Mesothelial cell of epicardium (in vitro differentiated cells): ENCODE data around the gene MMP19. TPM values are rescaled to one million over a fixed set of nuclear protein-coding genes. Genes with fewer than 3 reads are reported as not detected.

Experiments
- DNase-seq, 2 experiments: peaks; one replicate each; pipeline ENCODE4 v3.0.0; 2021; ENCODE audit warnings: low spot score in 2 of 2; ENCODE audit not compliant: unreplicated experiment in 2 of 2
- H3K27ac Mint-ChIP-seq: 2 replicates; pipeline ENCODE4 v1.8.0; 2021; ENCODE audit warnings: mixed read lengths
- H3K27me3 Mint-ChIP-seq: 2 replicates; pipeline ENCODE4 v1.8.0; 2021; ENCODE audit warnings: low read depth, mixed read lengths
- H3K36me3 Mint-ChIP-seq: 2 replicates; pipeline ENCODE4 v1.8.0; 2021; ENCODE audit warnings: mixed read lengths
- H3K4me1 Mint-ChIP-seq: 2 replicates; pipeline ENCODE4 v1.8.0; 2021; ENCODE audit warnings: mixed read lengths
- H3K4me3 Mint-ChIP-seq: 2 replicates; pipeline ENCODE4 v1.8.0; 2021; ENCODE audit warnings: mild to moderate bottlenecking, moderate library complexity, mixed read lengths
- H3K9me3 Mint-ChIP-seq: 2 replicates; pipeline ENCODE4 v1.8.0; 2021; ENCODE audit warnings: mixed read lengths
- CTCF ChIP-seq: fragments of 200-600 bp; sonication (generic); IDR thresholded peaks from one replicate; pipeline ENCODE4 v1.5.0; 2021; ENCODE audit warnings: antibody characterized with exemption; ENCODE audit not compliant: unreplicated experiment
- total RNA-seq: library from RNA; stranded (reverse); gene quantifications from 3 replicates; pipeline ENCODE4 v1.2.1, GENCODE V29; 2021

The MMP19 gene
- total RNA-seq, 1 donor from 2014 or later = 3.1 TPM

- H3K9me3 Mint-ChIP-seq = no peaks in the 10 kb centered on the region
- H3K27ac Mint-ChIP-seq = peak overlapping the region; percentile 98
- no peak overlapping the region for H3K4me3 Mint-ChIP-seq
- TF ChIP-seq CTCF = no peak
- peaks cover 24% of the 10 kb centered on the region for H3K4me1 Mint-ChIP-seq
- H3K27me3 Mint-ChIP-seq = peaks cover 5% of the 10 kb centered on the region
- no peak for DNase-seq
- no peaks in the 10 kb centered on the region for H3K36me3 Mint-ChIP-seq
Measured at GRCh38 chr12:55847033-55847432, 4.3 kb upstream of the MMP19 start.

GRCh38 chr12:55845785-55846496 lies 3.2 kb upstream of the MMP19 start:
- Mint-ChIP-seq H3K4me1 (peaks cover 24% of the 10 kb centered on the region), H3K36me3 (no peaks in the 10 kb centered on the region), H3K9me3 (no peaks in the 10 kb centered on the region), H3K27me3 (peaks cover 5% of the 10 kb centered on the region), H3K4me3 (no peak overlapping the region), H3K27ac (peak overlapping the region; percentile 30)
- no peak for DNase-seq
- TF ChIP-seq CTCF = no peak

GRCh38 chr12:55845361-55845760 lies 2.6 kb upstream of the MMP19 start:
- no peaks in the 10 kb centered on the region for H3K36me3 Mint-ChIP-seq
- no peak for TF ChIP-seq CTCF
- peaks cover 3% of the 10 kb centered on the region for H3K27me3 Mint-ChIP-seq
- H3K27ac Mint-ChIP-seq = no peak overlapping the region
- no peak for DNase-seq
- peaks cover 21% of the 10 kb centered on the region for H3K4me1 Mint-ChIP-seq
- H3K9me3 Mint-ChIP-seq = no peaks in the 10 kb centered on the region
- H3K4me3 Mint-ChIP-seq = no peak overlapping the region

- no peak overlapping the region for H3K27ac Mint-ChIP-seq
- H3K4me1 Mint-ChIP-seq = peaks cover 18% of the 10 kb centered on the region
- peaks cover 3% of the 10 kb centered on the region for H3K27me3 Mint-ChIP-seq
- no peak overlapping the region for H3K4me3 Mint-ChIP-seq
- DNase-seq = no peak
- no peaks in the 10 kb centered on the region for H3K36me3 Mint-ChIP-seq
- no peak for TF ChIP-seq CTCF
- no peaks in the 10 kb centered on the region for H3K9me3 Mint-ChIP-seq
Measured at GRCh38 chr12:55844961-55845360, 2.2 kb upstream of the MMP19 start.

- H3K36me3 Mint-ChIP-seq = no peaks in the 10 kb centered on the region
- H3K9me3 Mint-ChIP-seq = no peaks in the 10 kb centered on the region
- no peak overlapping the region for H3K4me3 Mint-ChIP-seq
- TF ChIP-seq CTCF = no peak
- H3K27ac Mint-ChIP-seq = no peak overlapping the region
- no peak for DNase-seq
- peaks cover 17% of the 10 kb centered on the region for H3K4me1 Mint-ChIP-seq
- H3K27me3 Mint-ChIP-seq = no peaks in the 10 kb centered on the region
Measured at GRCh38 chr12:55843431-55843830, 695 bp upstream of the MMP19 start.
